SW480 (cell line): ENCODE results near the gene TMEM14C.

ENCODE experiments used
- DNase-seq: peaks from one replicate; pipeline ENCODE4 v3.0.0-alpha.2; 2016; ENCODE audit warnings: low spot score

Gene TMEM14C

GRCh38 chr6:10763006-10763405, 40.1 kb downstream of the TMEM14C start:
- DNase-seq: no peak

- no peak for DNase-seq
These were observed 46.5 kb downstream of the TMEM14C start for GRCh38 chr6:10769419-10769818.

- DNase-seq: no peak
These were observed 48.6 kb downstream of the TMEM14C start for GRCh38 chr6:10771371-10771894.

GRCh38 chr6:10778230-10778629, 55.4 kb downstream of the TMEM14C start:
- no peak for DNase-seq

GRCh38 chr6:10779076-10779475, 56.2 kb downstream of the TMEM14C start:
- DNase-seq: no peak
